Measurements from ENCODE around the gene C12orf57. TPM values are rescaled to one million over a fixed set of nuclear protein-coding genes. Genes with fewer than 3 reads are reported as not detected.

C12orf57 gene
- total and polyA plus RNA-seq, 2 of the 13 experiments (the other 11 are each of a cell fraction or from before 2014, with no cell fraction given), result 84.0 to 287 TPM

DNA sequence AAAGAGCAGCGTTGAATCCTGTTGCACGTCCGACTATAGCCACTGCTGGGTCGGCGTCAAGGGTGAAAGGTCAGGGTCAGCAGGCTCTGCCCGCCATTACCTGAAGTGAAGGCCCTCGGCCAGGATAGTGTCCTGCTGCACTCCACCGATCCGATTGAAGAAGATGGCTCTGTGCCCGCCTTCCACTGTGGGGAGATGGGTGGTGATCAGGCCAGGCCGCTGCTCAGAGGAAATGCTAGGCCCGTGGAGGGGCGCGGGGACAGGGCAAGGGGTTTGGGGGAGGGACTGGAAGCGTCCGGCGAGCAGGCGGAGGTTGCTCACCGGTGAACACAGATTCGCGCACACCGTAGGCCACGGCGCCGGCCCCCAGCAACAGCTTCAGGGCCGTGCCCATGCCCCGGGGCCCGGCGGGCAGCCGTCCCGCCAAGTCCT is 26.3 kb downstream of the C12orf57 start (continued):
- TF ChIP-seq PHF21A (CRISPR knock-in tag; IDR thresholded peaks at IDR 0.05), result no peak
- TF ChIP-seq ZFP82 (CRISPR knock-in tag; IDR thresholded peaks at IDR 0.05; ENCODE audit: borderline replicate concordance), result no peak
- no peak for TF ChIP-seq TSC22D2 (CRISPR knock-in tag; IDR thresholded peaks at IDR 0.05; ENCODE audit: borderline replicate concordance)
- TF ChIP-seq ZNF776 (CRISPR knock-in tag; IDR thresholded peaks at IDR 0.05), result no peak
- TF ChIP-seq, protein P1, sequence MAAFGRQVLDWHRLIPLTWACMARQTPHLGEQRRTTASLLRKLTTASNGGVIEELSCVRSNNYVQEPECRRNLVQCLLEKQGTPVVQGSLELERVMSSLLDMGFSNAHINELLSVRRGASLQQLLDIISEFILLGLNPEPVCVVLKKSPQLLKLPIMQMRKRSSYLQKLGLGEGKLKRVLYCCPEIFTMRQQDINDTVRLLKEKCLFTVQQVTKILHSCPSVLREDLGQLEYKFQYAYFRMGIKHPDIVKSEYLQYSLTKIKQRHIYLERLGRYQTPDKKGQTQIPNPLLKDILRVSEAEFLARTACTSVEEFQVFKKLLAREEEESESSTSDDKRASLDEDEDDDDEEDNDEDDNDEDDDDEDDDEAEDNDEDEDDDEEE (CRISPR knock-in tag; IDR thresholded peaks at IDR 0.05), result 0 out of 2 replicates have a peak, but pooled peaks have one; percentile 21
- no peak for TF ChIP-seq TBP (CRISPR knock-in tag; IDR thresholded peaks at IDR 0.05)
- TF ChIP-seq, protein P2, sequence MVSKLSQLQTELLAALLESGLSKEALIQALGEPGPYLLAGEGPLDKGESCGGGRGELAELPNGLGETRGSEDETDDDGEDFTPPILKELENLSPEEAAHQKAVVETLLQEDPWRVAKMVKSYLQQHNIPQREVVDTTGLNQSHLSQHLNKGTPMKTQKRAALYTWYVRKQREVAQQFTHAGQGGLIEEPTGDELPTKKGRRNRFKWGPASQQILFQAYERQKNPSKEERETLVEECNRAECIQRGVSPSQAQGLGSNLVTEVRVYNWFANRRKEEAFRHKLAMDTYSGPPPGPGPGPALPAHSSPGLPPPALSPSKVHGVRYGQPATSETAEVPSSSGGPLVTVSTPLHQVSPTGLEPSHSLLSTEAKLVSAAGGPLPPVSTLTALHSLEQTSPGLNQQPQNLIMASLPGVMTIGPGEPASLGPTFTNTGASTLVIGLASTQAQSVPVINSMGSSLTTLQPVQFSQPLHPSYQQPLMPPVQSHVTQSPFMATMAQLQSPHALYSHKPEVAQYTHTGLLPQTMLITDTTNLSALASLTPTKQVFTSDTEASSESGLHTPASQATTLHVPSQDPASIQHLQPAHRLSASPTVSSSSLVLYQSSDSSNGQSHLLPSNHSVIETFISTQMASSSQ (IDR thresholded peaks at IDR 0.05; ENCODE audit: low read depth), result no peak
- TF ChIP-seq, protein P2 (CRISPR knock-in tag; IDR thresholded peaks at IDR 0.05; ENCODE audit: borderline replicate concordance), result no peak
- TF ChIP-seq BORCS8-MEF2B (CRISPR knock-in tag; IDR thresholded peaks at IDR 0.05), result 0 out of 2 replicates have a peak, but pooled peaks have one; percentile 12
- TF ChIP-seq ZNF550 (CRISPR knock-in tag; IDR thresholded peaks at IDR 0.05; ENCODE audit: borderline replicate concordance), result no peak
- no peak for TF ChIP-seq BHLHE40 (IDR thresholded peaks at IDR 0.05; ENCODE audit: low read length)
- TF ChIP-seq NR2F1 (CRISPR knock-in tag; IDR thresholded peaks at IDR 0.05), result peak; percentile 85 to 86
- TF ChIP-seq ZNF570 (CRISPR knock-in tag; IDR thresholded peaks at IDR 0.05; ENCODE audit: borderline replicate concordance), result no peak
- TF ChIP-seq PAF1 (CRISPR knock-in tag; IDR thresholded peaks at IDR 0.05), result no peak
- TF ChIP-seq MZF1 (CRISPR knock-in tag; IDR thresholded peaks at IDR 0.05; ENCODE audit: borderline replicate concordance), result no peak
- TF ChIP-seq, protein P3, sequence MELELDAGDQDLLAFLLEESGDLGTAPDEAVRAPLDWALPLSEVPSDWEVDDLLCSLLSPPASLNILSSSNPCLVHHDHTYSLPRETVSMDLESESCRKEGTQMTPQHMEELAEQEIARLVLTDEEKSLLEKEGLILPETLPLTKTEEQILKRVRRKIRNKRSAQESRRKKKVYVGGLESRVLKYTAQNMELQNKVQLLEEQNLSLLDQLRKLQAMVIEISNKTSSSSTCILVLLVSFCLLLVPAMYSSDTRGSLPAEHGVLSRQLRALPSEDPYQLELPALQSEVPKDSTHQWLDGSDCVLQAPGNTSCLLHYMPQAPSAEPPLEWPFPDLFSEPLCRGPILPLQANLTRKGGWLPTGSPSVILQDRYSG (CRISPR knock-in tag; IDR thresholded peaks at IDR 0.05), result no peak
- TF ChIP-seq, protein P4, sequence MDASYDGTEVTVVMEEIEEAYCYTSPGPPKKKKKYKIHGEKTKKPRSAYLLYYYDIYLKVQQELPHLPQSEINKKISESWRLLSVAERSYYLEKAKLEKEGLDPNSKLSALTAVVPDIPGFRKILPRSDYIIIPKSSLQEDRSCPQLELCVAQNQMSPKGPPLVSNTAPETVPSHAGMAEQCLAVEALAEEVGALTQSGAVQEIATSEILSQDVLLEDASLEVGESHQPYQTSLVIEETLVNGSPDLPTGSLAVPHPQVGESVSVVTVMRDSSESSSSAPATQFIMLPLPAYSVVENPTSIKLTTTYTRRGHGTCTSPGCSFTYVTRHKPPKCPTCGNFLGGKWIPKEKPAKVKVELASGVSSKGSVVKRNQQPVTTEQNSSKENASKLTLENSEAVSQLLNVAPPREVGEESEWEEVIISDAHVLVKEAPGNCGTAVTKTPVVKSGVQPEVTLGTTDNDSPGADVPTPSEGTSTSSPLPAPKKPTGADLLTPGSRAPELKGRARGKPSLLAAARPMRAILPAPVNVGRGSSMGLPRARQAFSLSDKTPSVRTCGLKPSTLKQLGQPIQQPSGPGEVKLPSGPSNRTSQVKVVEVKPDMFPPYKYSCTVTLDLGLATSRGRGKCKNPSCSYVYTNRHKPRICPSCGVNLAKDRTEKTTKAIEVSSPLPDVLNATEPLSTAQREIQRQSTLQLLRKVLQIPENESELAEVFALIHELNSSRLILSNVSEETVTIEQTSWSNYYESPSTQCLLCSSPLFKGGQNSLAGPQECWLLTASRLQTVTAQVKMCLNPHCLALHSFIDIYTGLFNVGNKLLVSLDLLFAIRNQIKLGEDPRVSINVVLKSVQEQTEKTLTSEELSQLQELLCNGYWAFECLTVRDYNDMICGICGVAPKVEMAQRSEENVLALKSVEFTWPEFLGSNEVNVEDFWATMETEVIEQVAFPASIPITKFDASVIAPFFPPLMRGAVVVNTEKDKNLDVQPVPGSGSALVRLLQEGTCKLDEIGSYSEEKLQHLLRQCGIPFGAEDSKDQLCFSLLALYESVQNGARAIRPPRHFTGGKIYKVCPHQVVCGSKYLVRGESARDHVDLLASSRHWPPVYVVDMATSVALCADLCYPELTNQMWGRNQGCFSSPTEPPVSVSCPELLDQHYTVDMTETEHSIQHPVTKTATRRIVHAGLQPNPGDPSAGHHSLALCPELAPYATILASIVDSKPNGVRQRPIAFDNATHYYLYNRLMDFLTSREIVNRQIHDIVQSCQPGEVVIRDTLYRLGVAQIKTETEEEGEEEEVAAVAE (CRISPR knock-in tag; IDR thresholded peaks at IDR 0.05; ENCODE audit: borderline replicate concordance), result no peak
- TF ChIP-seq, protein P5, sequence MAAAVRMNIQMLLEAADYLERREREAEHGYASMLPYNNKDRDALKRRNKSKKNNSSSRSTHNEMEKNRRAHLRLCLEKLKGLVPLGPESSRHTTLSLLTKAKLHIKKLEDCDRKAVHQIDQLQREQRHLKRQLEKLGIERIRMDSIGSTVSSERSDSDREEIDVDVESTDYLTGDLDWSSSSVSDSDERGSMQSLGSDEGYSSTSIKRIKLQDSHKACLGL (CRISPR knock-in tag; IDR thresholded peaks at IDR 0.05), result no peak
